Measurements from ENCODE around the gene PAPOLB. TPM values are rescaled to one million over a fixed set of nuclear protein-coding genes. Genes with fewer than 3 reads are reported as not detected.

The PAPOLB gene
- total RNA-seq, 1 experiment from 2014 or later: 0.07 TPM

GRCh38 chr7:4808026-4808425, 53.8 kb downstream of the PAPOLB start:
- H3K4me1 Mint-ChIP-seq (ENCODE audit: low read depth, unreplicated experiment): no peaks in the 10 kb centered on the region
- H3K36me3 Mint-ChIP-seq (ENCODE audit: insufficient read depth, unreplicated experiment): no peaks in the 10 kb centered on the region
- DNase-seq: no peak
- H3K27ac Mint-ChIP-seq (ENCODE audit: unreplicated experiment): no peak overlapping the region
- TF ChIP-seq CTCF (IDR thresholded peaks at IDR 0.05; ENCODE audit: unreplicated experiment): no peak
- CTCF ChIA-PET: interaction anchor here (0.7 kb wide), 1 partner anchor 309 kb away, joined by 6 read pairs; no protein-coding TSS in a partner anchor
- no TSS peak for BruUV-seq (replicated peaks)
- H3K4me3 Mint-ChIP-seq (ENCODE audit: low read depth, unreplicated experiment): no peak overlapping the region
- H3K9me3 Mint-ChIP-seq (ENCODE audit: low read depth, unreplicated experiment): peaks cover 4% of the 10 kb centered on the region
- intact Hi-C loops (cut with micrococcal nuclease; ENCODE audit: unreplicated experiment): no loop called here
- peaks cover 45% of the 10 kb centered on the region for H3K27me3 Mint-ChIP-seq (ENCODE audit: unreplicated experiment)

Other genes with a start within 250 kb of the PAPOLB start
- gene FOXK1, start 179.7 kb downstream of the PAPOLB start, total RNA-seq (2022): 65.9 and 67.1 TPM in 2 replicates
- 66.1 and 70.7 TPM in 2 replicates for gene AP5Z1, start 86.4 kb downstream of the PAPOLB start, total RNA-seq (2022)
- gene RADIL, start 21.7 kb upstream of the PAPOLB start, total RNA-seq (2022): 0.83 and 1.8 TPM in 2 replicates
- gene MMD2, start 97.2 kb upstream of the PAPOLB start, total RNA-seq (2022): not detected in 2 replicates
- gene RBAK, start 183.8 kb upstream of the PAPOLB start, total RNA-seq (2022): 14.8 and 15.7 TPM in 2 replicates

Data from Calu3 (cell line).